COR-L47 (cell line): ENCODE results near the gene CCR1.

ENCODE experiments used
- DNase-seq: peaks from one replicate; lab custom pipeline; 2025; lab: John Stamatoyannopoulos, UW

The CCR1 gene

DNA sequence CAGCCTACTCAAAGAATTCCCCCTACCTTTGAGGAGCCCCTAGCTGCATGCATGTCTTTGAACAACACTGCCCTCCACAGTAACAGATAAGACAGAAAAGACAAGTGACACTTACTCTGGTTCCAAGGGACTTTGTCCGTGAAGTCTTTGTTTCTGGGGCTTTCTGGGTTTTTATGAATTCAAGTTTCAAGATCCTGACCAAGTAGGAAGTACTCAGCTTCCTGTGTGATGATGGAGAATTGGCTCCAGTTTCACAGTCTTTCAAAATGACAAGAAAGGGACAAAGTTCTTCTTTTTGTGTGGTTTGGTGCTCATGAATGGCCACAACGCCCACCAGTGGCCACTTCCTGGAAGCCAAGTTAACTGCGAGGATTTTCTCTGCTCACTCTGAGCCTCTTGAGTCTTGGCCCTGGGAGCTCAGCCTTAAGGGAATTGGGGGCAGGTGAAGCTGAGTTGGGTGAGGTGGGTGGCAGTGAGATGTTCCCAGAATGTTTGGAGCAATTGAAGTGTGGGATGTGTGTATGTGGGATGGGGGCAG is at the start of gene CCR1:
TSS of gene CCR1 (minus strand) at position 147 of the 538 bp plus-strand sequence. CDS start 4,000 bp downstream, outside the sequence.
- no peak for DNase-seq

DNA sequence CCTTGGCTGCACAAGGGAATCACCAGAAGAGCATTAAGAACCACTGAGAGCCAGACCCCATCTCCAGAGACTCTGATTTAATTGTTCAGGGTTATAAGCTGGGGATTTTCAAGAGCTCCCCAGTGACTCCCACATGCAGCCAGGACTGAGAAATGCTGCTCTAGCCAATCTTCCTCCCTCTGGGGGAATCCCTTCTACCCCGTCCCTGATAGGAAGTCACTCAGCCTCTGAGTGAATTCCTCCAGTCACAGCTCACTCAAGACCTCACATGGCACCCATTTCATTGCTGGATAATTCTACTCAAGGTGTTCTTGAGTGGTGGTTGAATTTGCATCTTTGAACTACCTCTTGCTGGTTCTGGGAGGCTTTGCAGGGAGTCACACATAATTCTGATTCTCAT is 44.9 kb upstream of the CCR1 start:
- no peak for DNase-seq

DNA sequence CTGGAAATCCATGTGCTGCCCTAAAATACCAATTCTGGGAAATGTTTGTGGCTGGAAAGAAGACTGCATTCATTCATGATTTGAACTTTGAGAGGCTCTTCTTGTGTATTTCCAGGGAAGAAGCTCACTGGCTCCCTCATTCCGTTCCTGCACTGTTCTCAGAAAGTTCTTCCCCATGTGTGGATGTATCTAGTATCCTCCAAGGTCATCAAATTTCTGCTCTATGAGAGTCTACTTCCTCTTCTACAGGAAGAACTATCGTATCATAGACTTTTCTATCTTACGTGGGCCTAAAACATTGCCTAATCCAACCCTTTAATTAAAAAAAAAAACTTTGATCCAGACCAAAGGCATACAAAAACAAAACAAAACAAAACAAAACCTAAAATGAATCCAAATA is 37.0 kb upstream of the CCR1 start:
- no peak for DNase-seq

DNA sequence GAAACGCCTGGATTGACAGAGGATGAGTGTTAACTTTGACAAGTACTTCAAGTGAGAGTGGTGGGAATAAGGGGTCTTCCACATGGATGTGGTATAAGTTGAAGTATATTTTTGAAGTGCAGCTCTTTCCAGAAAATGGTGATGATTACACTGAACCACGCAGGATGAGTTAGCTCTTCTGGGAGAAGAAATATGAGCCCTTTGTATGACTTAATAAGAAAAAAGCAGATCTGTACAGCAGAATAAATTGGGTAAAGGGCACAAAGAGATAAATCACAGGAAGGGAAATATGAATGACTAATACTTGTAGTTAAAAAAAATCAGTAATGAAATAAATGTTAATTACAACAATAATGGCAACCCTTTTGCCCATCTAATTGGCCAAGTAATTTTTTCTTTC is 35.4 kb upstream of the CCR1 start:
- DNase-seq, result no peak

DNA sequence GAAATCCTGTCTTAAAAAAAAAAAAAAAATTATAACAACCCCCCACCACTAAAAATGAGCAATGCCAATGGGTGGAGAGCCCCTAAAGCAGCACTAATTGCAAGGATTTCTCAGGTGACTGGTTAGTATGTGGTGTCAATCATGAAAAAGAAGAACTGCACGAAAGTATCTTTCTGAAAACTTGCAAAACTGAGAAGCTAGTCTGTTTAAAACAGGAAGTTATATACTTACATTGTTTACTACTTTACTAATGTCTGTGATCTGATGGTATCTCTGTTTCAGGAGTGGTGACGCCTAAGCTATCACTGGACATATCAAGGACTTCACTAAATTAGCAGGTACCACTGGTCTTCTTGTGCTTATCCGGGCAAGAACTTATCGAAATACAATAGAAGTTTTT is 34.0 kb upstream of the CCR1 start, which contains the start of gene CCR3:
TSS of gene CCR3 (plus strand) at position 341 of the 400 bp plus-strand sequence. CDS start 22,699 bp downstream, outside the sequence.
- no peak for DNase-seq

DNA sequence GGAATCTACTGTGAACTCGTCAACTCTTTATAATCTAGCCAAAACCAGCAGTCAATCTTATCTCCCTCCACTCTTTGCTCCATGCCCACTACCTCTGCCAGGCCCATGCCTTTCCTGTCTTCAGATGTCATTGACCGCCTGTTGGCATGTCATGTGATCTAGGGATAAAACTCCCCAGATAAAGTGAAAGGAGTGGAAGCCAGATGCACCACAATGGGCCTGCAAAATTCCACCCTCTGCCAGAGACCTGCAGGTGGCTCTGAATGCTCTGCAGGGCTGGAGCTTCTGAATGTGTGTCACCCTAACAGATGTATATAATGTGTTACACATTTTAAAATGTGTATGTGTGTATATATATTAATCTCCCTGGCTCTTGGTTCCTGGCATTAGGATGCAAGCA is 31.8 kb upstream of the CCR1 start:
- no peak for DNase-seq

DNA sequence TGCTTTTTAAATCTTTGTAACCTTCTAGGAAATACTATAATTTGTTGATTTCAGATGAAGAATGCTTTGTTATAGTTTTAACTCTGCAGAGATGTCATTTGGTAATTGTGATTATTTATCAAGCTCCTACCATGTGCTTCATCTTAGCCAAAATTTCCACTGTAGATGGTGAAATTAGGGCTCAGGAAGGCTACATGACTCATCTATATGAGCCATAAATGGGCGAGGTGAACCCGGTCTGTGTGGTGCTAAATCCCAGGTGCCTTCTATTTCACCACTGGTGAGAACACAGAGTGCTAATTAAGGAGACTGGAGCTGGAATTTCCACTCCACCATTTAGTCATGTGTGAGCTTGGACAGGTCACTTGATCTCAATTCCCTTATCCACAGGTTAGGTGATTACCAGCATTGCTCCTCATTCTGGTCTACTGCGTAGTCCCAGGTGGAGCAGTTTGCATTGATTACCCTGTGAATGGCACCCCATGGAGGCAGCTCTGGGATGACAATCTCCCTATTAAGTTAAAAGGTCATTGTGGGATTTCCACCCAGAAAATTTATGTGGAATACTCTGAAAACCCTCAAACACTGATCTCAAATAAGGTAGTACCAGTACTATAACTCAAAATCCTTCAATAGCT is 31.3 kb upstream of the CCR1 start:
- DNase-seq, result no peak

DNA sequence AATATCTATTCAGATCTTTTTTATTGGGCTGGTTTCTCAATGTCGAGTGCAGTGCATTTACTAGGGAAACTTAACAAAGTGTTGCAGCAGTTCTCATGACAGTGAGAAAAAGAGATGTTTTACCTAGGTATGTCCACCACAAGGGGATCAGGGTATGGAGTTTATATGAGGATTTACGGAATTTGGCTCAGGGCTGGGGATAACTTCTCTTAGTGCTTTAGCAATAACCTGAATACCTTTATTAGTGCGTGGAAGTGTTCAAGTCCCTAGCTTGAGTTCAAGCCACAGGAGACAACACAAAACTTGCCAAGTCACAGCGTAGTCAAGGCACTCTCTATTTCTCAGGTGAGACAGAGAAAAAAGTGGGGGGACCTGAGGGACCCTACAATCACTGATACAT is 30.3 kb upstream of the CCR1 start:
- no peak for DNase-seq

DNA sequence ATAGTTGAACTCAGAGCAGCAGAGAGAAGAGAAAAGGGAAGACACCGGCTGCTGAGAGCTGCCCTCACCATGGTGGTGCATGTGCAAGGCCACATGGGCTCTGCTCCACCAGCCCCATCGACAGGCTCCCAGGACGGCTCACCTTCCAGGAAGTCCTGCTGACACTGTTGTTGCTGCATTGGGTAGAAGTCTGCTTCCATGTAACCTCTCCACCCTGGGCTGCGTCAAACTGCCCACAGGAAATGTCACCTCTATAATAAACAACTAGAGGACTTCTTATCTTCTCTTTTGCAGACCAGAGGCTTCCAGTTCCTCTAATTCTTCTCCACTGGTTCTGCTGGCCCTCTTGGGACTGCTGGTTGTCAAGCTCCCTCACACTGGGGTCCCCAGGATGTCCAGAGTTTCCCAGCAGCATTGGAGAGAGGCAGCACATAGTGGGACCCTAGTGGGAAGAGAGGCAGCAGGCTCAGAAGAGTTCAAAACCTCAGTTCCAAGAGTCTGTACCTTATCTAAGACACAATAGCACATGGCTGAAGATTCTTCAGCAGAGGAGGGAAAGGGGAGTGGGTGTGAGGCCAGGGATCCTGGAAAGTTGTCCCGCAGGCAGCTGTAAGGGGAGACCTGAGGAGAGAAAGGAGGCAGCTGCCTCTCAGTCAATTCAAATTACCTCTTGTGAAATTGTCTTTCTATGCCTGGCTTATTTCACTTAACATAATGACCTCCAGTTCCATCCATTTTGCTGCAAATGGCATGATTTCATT is 28.4 kb upstream of the CCR1 start:
- no peak for DNase-seq

DNA sequence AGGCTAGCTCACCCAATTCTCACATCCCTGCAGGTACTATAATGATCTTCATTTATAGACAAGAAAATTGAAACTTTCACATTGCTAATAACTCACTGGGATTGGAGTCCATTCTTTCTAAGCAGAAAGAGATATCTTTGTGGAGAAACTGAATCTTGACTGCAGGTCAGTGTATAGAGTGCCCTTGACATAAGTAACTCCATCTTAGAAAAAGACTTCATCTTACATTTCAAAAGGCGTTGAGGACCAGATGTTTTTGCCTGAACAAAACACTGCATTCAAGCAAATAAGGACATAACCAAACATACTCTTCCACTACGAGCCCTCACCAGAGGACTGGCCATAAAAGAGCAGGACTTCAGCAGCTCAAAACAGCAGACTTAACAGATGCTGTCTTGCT is 27.3 kb upstream of the CCR1 start:
- no peak for DNase-seq

DNA sequence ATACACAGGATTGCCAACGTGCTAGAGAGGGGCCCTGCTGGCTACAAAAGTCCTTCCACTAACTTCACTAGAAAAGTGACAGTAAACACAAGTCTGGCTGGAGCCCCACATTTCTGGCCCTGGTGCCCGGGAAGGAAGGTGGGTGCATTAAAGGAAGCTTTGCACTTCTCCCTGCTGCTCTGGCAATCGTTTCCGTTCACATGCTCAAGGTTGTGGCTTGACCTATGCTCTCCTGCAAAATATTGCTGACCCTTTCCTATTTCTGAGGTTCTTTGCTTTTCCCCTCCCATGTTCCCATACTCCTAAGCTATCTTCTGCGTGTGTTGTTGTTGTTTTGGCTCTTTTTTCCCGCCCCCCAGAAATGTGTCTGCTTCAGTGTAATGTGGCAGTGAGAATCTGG is 25.1 kb upstream of the CCR1 start:
- DNase-seq, result no peak

DNA sequence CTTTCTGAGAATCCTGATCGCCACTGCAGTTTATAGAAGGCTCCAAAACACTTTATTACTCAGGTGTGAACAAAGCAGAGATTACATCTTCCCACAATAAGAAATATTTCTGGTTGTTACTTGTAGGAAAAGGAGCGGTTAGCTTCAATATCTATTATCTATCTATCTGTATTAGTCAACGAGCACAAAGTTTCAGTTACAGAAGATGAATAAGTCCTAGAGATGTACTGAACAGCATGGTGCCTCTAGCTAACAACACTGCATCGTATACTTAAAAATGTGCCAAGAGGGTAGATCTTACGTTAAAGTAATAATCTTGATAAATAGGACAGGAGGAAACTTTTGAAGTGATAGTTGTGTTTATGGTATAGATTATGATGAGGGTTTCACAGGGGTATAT is 23.2 kb upstream of the CCR1 start:
- no peak for DNase-seq

DNA sequence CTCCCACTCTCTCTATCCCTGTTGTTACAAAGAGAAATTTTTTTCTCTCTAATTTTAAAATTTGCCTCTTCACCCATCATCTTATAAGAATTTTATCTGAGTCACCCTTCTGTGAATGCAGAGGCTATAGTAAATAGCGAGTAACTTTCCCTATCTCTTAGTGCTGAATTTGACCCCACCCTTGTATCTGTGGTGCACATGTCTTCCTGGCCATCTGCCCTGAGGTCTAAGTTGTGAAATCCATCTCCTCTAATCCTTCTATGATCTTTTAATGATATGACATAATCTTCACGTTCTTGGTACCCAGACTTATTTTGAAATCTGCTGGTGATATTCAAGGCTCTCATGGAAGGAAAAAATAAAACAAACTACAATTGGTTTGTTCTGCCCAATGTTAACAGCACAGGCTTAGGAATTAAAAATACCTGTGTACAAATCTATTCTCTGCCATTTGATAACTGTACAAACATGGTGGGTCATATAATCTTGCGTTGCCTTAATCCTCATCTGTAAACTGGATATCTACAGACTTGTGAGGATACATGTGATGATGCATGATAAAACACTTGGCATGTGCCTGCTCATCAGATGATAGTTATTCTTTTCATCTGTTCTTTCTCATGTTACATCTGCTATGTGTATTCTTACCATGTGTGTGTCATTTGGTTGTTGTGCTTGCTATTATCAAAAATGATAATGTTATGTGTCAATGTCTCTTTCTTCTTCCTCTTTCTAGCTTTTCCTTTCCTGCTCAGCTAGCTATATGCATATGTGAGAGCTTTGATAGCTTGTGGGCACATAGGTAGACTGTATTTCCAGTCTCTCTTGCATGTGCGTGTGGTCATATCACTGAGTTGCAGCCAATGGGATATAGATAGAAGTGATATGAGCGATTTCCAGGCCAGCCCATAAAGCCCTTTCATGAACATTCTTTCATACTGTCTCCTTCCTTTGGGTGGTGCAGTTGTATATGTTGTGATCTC is 20.4 kb upstream of the CCR1 start:
- no peak for DNase-seq

DNA sequence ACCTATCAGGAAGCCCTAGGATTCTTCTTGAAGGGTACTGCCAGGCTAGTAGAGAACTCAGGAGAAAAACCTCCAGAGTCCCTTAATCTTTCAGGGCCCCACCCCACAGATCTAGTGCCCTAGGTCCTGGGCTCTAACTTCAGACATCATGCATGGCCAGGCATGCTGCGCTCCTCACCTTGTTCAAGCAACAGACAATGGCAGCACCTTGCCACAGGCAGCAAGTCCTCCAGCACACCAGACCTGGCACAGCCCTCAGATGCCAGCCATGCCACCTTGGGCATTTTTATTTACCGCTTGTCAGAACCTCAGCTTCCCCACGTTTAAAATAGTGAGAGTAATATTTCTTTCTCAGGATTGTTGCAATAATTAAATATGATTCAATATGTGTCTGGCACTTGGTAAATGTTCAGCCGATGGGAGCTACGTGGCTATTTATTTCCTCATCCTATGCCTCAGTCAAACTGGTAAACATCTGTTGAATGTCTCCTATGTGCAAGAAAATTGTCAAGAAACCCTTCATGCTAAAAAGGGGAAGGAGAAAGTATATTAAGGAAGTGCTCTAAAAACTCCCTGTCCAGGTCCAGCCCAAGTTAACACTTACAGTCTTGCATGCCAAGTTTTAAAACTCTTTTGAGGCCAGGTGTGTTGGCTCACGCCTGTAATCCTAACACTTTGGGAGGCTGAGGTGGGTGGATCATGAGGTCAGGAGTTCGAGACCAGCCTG is 14.5 kb upstream of the CCR1 start:
- no peak for DNase-seq

DNA sequence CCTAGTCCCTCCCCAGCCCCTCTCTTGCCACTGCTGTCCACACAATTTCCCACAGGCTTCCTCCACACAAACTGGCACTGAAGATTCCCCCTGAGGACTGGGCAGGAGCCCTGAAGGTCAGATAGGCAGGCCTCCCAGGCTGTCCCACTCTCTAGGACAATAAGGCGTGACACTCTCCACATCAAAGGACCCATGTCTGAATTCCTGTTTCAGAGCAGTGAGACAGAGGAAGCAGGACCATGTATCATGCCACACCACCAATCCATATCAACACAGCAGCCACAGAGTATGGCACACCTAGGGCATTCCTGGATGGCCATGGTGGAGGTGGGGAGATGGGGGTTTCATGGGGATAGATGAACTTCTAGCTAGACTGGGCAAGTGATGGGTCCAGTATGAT is 13.8 kb upstream of the CCR1 start:
- DNase-seq, result no peak

DNA sequence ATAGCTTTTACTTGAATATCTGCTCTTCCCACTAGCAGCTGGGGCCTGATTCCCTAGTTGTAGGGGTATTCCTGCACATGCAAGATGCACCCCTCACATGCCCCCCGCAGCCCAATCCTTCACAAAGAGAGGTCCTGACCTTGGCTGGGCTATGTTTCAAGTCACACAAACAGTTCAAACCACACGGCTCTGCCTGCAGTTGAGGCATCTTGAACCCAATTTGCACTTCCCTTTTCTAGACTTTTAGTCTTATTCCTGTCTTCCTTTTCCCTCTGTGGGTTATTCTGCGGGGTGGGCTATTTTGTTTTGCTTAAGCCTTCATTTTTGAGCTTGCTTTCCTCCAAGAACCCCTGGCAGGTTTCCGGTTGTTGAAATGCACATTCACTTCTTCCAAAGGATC is 13.3 kb upstream of the CCR1 start:
- no peak for DNase-seq

DNA sequence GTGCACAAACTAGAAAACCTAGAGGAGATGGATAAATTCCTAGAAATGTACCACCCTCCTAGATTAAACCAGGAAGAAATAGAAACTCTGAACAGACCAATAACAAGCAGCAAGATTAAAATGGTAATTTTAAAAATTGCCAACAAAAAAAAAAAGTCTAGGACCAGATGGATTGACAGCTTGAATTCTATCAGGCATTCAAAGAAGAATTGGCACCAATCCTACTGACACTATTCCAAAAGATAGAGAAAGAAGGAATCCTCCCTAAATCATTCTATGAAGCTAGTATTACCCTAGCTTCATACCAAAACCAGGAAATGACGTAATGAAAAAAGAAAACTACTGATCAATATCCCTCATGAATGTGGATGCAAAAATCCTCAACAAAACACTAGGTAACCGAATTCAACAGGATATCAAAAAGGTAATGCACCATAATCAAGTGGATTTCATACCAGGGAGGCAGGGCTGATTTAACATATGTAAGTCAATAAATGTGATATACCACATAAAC is 10.1 kb upstream of the CCR1 start:
- no peak for DNase-seq

DNA sequence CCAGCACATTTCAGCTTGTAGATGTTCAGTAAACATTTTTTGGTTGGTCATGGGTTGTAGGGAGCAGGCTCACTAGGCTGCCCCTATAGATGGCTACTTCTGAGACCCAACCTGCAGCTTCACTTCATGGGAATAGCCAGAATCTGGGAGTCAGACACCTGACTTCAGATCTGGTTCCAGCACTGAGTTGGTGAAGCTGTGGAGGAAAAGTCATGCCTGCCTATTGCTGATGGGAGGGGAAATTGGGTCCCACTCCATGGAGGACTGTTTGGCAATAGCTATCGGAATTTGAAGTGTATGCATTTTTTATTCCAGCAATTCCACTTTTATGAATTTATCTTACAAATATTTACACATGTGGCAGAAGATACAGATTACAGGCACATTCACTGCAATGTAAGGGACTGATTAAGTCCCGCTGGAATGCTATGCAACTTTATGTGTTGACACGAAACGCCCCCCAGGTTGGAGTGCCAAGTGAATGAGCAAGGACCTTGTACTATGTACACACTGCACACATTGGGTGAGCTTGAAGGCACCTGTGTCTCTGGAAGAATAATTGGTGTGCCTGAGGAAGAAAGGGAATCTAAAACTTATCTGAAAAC is 7.8 kb upstream of the CCR1 start:
- no peak for DNase-seq

DNA sequence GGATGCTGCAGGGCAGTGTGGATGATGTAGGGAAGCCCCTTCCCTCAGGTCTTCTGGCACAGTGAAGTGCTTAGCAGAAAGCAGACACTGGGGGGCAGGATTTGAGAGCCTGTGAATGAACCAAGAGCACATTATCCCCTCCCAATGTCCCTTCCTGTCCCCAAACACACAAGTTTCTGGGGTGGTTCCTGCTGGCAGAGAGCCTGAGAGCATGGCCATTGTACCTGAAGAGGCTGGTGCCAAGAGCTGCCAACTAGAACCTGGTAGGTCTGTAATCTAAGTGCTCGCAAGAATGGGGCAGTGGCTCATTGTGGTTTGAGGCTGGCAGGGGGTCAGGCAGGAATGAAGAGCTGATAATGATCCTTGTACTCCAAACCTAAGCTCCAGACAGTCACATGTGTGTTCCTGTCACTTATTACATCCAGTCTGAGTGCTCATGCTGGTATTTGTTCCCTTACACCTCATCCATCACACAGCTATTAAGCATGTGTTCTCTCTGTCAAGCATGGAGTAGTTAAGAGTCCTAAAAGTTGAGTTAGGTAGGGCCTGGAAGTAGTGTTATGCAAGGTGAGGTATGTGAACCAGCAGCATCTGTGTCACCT is 6.7 kb upstream of the CCR1 start:
- peak; percentile 56 for DNase-seq

DNA sequence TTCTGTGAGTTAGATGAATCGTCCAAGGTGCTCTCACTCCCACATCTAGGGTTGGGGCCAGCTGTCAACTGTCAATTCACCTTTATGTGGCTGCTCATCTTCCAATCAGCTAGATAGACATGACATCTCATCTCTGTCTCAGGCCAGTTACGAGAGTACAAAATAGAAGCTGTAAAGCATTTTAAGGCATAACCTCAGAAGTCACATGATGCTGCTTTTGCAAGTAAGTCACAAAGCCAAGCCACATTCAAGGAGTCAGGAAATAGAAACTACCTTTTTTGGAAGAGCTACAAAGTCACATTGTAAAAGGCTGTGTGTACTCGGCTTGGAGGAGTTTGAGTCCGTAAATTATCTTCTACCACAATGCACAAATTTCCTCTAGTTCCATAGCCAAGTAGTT is 5.1 kb upstream of the CCR1 start:
- no peak for DNase-seq

DNA sequence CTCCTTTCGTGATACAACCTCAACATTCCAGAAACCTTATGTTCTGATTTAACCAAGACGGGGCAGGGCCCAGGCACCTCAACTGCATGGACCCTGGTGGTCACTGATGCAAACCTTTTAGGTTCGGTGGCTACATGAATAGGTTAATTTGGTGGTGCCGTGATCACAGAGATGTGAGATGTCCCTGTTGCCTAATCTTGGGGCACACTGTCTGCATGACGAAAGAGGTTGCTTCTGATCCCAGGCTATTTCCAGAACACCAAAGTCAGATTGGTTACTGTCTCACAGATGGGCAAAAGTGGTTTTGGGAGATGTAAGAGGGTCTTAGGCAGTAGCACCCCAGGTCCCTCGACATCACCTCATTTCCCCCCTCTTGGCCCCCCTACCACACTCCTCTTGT is 4.0 kb upstream of the CCR1 start:
- no peak for DNase-seq
